Astrocyte (in vitro differentiated cells and primary cell): ENCODE results near the gene KIF26B.

Experiments used
- CTCF ChIP-seq: IDR thresholded peaks from 2 replicates; pipeline ENCODE4 v1.5.1; 2011; ENCODE audit warnings: low read depth, mild to moderate bottlenecking, inconsistent platforms, low read length, moderate library complexity; ENCODE audit not compliant: insufficient read depth
- EZH2 ChIP-seq: IDR thresholded peaks from 2 replicates; pipeline ENCODE4 v1.6.1; 2012; ENCODE audit warnings: mild to moderate bottlenecking, low read length, inconsistent platforms; ENCODE audit not compliant: insufficient read depth

- no peak for TF ChIP-seq CTCF
- TF ChIP-seq EZH2 = no peak
These were observed 421.5 kb downstream of the KIF26B start for GRCh38 chr1:245576323-245576722.
